Right lobe of liver (tissue), 6 donors: Measurements from ENCODE around the gene EXOC2. TPM values are rescaled to one million over a fixed set of nuclear protein-coding genes. Genes with fewer than 3 reads are reported as not detected.
A peak's percentile ranks its signal among the peaks of the same experiment; 100 is the strongest.

ENCODE experiments used
- ATAC-seq, 4 donors: fragments of 200-7000 bp; cut with Tn5 transposase; one replicate each; pipeline ENCODE4 v1.9.1; 2020; ENCODE audit warnings: mild to moderate bottlenecking in 4 of 4, moderate library complexity in 4 of 4
- DNase-seq, 3 donors: peaks; one replicate each; pipeline ENCODE4 v3.0.0-alpha.2; 2020
- H3K27ac ChIP-seq, 3 donors: fragments of 200-600 bp; one replicate each; pipeline ENCODE4 v1.8.0; 2022
- H3K27me3 ChIP-seq, 2 donors: fragments of 200-600 bp; one replicate each; pipeline ENCODE4 v1.8.0; 2022
- H3K36me3 ChIP-seq, 4 donors: fragments of 200-600 bp; sonication (generic) in 1 of 4; one replicate each; pipeline versions ENCODE4 v1.5.1 to v1.8.0; 2017 to 2022; ENCODE audit warnings: control low read depth in 1 of 4
- H3K4me1 ChIP-seq, 4 donors: fragments of 200-600 bp; sonication (generic) in 1 of 4; one replicate each; pipeline versions ENCODE4 v1.5.1 to v1.8.0; 2017 to 2022; ENCODE audit warnings: control low read depth in 1 of 4
- H3K4me3 ChIP-seq, 3 donors: fragments of 200-600 bp; one replicate each; pipeline ENCODE4 v1.8.0; 2022
- H3K9me3 ChIP-seq, 4 donors: fragments of 200-600 bp; sonication (generic) in 1 of 4; one replicate each; pipeline versions ENCODE4 v1.5.1 to v1.8.0; 2017 to 2022; ENCODE audit warnings: control low read depth in 1 of 4
- CTCF ChIP-seq, 4 donors: fragments of 200-600 bp in 3 of 4; fragments of 450-650 bp in 1 of 4; IDR thresholded peaks; one replicate each; pipeline versions ENCODE4 v1.5.1 to v1.8.0; 2016 to 2022; ENCODE audit warnings: antibody characterized with exemption in 4 of 4, mild to moderate bottlenecking in 2 of 4
- POLR2A ChIP-seq: fragments of 450-650 bp; IDR thresholded peaks from one replicate; pipeline ENCODE4 v1.6.1; 2017; ENCODE audit warnings: antibody characterized with exemption, mild to moderate bottlenecking
- WGBS: methylation state at CpG from one replicate; pipeline ENCODE4 v1.1.6; 2018; ENCODE audit warnings: low coverage, low lambda C conversion rate; ENCODE audit not compliant: insufficient coverage; ENCODE audit errors: missing lambda C conversion rate; 5-methylcytosine and 5-hydroxymethylcytosine counted together
- intact Hi-C, 2 donors: fragments of 100-400 bp; cut with DNase I; formaldehyde crosslinking; loops; one replicate each; pipeline versions ENCODE4 v1.11.2 to v1.14.1; 2022
- long read RNA-seq: library from polyadenylated mRNA; unstranded; transcript quantifications from one replicate; pipeline ENCODE4 v2.0.0, GENCODE V29; 2019
- total RNA-seq, 6 experiments: library from RNA; depleted of rRNA in 2 of 6; stranded (reverse); fragments of >200 nt in 2 of 6; fragmentation: NEBNext Ultra II Directional in 3 of 6; extraction: Animal tissue kit (Norgen Biotek cat#: 25700) in 3 of 6; gene quantifications; one replicate each; pipeline versions ENCODE4 v1.1.0 to v1.2.4, GENCODE V29; 2016 to 2023
- donor health status: DM: no; HTN: yes; CAD: no.
- donor health status: DM: no; HTN: no; CAD: no.
- donor health status: DM: no; HTN: no; CAD: no.
- donor health status: DM: no; HTN: yes; CAD: no.
- donor health status: DM: no; HTN: yes; CAD: no.

The EXOC2 gene
- 10 to 100 TPM in 5 of 6 experiments, 1 to 10 TPM in 1; 7.1 to 12.8 (median 10.5) TPM for total RNA-seq
- long read RNA-seq, partial matches to known transcripts: 0 of 1 reads
- long read RNA-seq, other reads (novel, unspliced or antisense): 0 of 1 reads

- peak; percentile 94 to 98 (median 97) for ATAC-seq
- peaks cover 0 to 3% (median 3%) of the 10 kb centered on the region in 4 donors for H3K4me1 ChIP-seq
- intact Hi-C loops: no loop called here
Observed at GRCh38 chr6:692858-693722, at the start of gene EXOC2. TSS of gene EXOC2 (minus strand) at chr6:693139. CDS start at chr6:637818, 55,321 bp downstream.

DNA sequence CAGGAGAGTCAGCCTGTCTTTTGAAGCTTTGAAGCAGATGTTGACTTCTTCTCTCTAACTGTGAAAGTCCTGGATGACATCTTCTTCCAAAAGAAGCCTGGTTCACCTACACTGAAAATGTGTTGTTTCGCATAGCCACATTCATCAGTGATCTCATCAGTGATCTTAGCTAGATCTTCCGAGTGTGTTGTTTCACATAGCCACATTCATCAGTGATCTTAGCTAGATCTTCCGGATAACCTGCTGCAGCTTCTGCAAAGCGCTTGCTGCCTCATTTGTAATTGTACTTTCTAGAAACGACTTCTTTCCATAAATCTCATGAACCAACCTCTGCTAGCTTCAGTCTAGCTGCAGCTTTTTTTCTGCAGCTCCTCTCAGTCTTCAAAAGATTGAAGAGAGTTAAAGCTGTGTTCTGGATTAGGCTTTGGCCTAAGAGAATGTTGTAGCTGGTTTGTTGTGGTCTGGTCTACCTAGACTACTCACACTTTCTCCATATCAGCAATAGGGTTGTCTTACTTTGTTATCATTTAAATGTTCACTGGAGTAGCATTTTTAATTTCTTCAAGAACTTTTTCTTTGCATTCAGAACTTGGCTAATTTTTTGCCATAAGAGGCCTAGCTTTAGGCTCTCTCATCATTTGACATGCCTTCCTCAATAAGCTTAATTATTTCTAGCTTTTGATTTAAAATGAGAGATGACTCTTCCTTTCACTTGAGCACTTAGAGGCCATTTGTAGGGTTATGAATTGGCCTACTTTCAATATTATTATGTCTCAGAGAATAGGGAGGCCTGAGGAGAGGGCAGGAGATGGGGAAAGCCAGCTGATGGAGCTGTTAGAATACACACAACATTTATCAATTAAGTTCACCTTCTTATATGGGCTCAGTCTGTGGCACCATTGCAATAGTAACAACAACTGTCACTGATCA is 48.7 kb upstream of the EXOC2 start:
- intact Hi-C loops: no loop called here
- H3K36me3 ChIP-seq: no peaks in the 10 kb centered on the region
- H3K4me3 ChIP-seq: no peak overlapping the region
- ATAC-seq: no peak
- peaks cover 0 to 21% (median 7%) of the 10 kb centered on the region in 4 donors for H3K4me1 ChIP-seq
- WGBS: 83% methylated on average over 5 of the region's 5 CpGs
- no peaks in the 10 kb centered on the region for H3K27me3 ChIP-seq
- DNase-seq: no peak
- no peaks in the 10 kb centered on the region for H3K9me3 ChIP-seq
- no peak overlapping the region for H3K27ac ChIP-seq
- no peak for TF ChIP-seq POLR2A

More at GRCh38 chr6:692858-693722, at the start of gene EXOC2:
- WGBS: 0% methylated on average over 8 of the region's 63 CpGs
- Histone ChIP-seq H3K27ac (peak within 1 kb of the TSS; percentile 41 to 78 (median 44)), H3K36me3 (no peaks in the 10 kb centered on the region), H3K27me3 (no peaks in the 10 kb centered on the region), H3K4me3 (peak within 1 kb of the TSS; percentile 83 to 98 (median 98)), H3K9me3 (no peaks in the 10 kb centered on the region)
- DNase-seq: peak; percentile 90 to 92 (median 90)
- TF ChIP-seq CTCF (IDR thresholded peaks at IDR 0.05): no peak
- peak; percentile 70 for TF ChIP-seq POLR2A

DNA sequence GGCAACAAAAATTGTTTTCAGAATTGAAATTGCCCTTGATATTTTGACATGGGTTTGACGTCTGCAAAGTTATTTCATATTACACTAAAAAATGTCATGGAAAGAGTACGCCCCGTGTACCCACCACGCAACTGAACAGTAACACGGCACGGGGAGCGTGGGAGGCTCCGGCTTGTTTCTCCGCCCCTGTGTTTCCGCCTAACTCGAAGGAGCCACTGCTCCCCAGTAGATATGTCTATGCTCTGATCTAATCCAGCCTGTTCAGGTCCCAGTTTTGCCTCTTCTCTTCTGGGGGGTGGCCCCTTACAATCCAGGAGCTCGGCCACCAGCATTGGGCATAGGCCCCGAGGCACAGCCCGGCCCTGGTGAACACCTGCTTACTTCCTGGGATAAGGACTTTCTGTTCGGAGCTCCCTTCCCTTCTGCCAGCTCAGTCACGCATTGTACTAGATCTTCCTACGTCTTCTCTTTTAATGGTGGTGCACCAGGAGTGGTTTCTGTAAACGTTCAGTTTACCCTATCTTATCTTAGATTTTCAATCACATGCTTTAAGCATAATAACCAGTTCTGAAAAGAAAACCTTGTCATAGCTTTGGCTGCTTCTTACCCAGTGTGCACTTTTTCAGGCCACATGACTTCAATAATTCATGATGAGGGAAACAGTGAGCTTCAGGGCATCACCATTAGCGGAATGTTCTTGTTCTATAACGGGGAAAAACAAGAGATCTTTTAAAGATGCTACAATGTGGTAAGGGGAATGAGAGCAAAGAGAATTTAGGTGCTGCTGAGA is 43.9 kb upstream of the EXOC2 start:
- 81% methylated on average over 9 of the region's 20 CpGs for WGBS
- DNase-seq (no peak), ATAC-seq (no peak)
- Histone ChIP-seq H3K36me3 (no peaks in the 10 kb centered on the region), H3K4me1 (no peaks in the 10 kb centered on the region), H3K9me3 (no peaks in the 10 kb centered on the region), H3K4me3 (no peak overlapping the region), H3K27me3 (no peaks in the 10 kb centered on the region), H3K27ac (no peak overlapping the region)
- intact Hi-C loops: no loop called here
- TF ChIP-seq POLR2A: no peak
- TF ChIP-seq CTCF (IDR thresholded peaks at IDR 0.05): no peak

GRCh38 chr6:733431-734219 is 40.7 kb upstream of the EXOC2 start:
- DNase-seq (no peak), ATAC-seq (no peak)

More at GRCh38 chr6:733431-734219, 40.7 kb upstream of the EXOC2 start:
- Histone ChIP-seq H3K36me3 (no peaks in the 10 kb centered on the region), H3K27ac (no peak overlapping the region), H3K27me3 (no peaks in the 10 kb centered on the region), H3K4me3 (no peak overlapping the region), H3K4me1 (no peaks in the 10 kb centered on the region), H3K9me3 (no peaks in the 10 kb centered on the region)
- 85% methylated on average over 10 of the region's 14 CpGs for WGBS
- TF ChIP-seq POLR2A (no peak), CTCF (IDR thresholded peaks at IDR 0.05) (no peak)
- intact Hi-C loops: no loop called here
